Breast epithelium (tissue), 3 donors: Measurements from ENCODE around the gene SHLD1.

Source experiments
- CTCF ChIP-seq, 3 donors: fragments of 450-650 bp; IDR thresholded peaks; one replicate each; pipeline ENCODE4 v1.5.1; 2016 to 2017; ENCODE audit warnings: antibody characterized with exemption in 3 of 3, mild to moderate bottlenecking in 3 of 3, moderate library complexity in 3 of 3
- POLR2A ChIP-seq: fragments of 450-650 bp; IDR thresholded peaks from one replicate; pipeline ENCODE4 v1.6.1; 2016; ENCODE audit warnings: antibody characterized with exemption, mild to moderate bottlenecking, moderate library complexity

GRCh38 chr20:5734602-5735001 is 15.6 kb upstream of the SHLD1 start:
- no peak for TF ChIP-seq CTCF (IDR thresholded peaks at IDR 0.05)
- no peak for TF ChIP-seq POLR2A
